Measurements from ENCODE around the gene CCM2L.

The CCM2L gene

GRCh38 chr20:32062776-32063170 lies 52.5 kb downstream of the CCM2L start:
- DNase-seq, result peak; percentile 13

DNA sequence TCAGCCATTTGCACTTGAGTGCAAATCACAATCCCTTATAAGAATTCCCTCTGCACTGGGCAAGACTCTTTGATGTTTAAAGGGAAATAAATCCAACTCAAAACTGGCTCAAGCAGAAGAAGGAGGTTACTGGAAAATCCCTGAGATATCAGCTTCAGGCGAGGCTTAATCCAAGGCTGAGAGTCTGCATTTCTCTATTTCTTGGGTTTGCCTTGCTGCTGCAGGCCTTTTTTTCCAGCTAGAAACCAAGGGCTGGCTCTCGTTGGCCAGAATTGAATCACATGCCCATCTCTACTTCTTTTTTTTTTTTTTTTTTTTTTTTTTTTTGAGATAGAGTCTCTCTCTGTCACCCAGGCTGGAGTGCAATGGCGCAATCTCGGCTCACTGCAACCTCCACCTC lies 53.5 kb downstream of the CCM2L start:
- DNase-seq, result no peak

GRCh38 chr20:32064667-32065066 lies 54.4 kb downstream of the CCM2L start:
- no peak for DNase-seq

- DNase-seq, result no peak
These were observed 57.1 kb downstream of the CCM2L start for GRCh38 chr20:32067234-32067821.

- DNase-seq, result no peak
These were observed 57.9 kb downstream of the CCM2L start for GRCh38 chr20:32068174-32068573.

- DNase-seq, result no peak
These were observed 59.5 kb downstream of the CCM2L start for GRCh38 chr20:32069711-32070110.

GRCh38 chr20:32070282-32070681 lies 60.0 kb downstream of the CCM2L start:
- no peak for DNase-seq

GRCh38 chr20:32070690-32071213 lies 60.5 kb downstream of the CCM2L start:
- no peak for DNase-seq

DNA sequence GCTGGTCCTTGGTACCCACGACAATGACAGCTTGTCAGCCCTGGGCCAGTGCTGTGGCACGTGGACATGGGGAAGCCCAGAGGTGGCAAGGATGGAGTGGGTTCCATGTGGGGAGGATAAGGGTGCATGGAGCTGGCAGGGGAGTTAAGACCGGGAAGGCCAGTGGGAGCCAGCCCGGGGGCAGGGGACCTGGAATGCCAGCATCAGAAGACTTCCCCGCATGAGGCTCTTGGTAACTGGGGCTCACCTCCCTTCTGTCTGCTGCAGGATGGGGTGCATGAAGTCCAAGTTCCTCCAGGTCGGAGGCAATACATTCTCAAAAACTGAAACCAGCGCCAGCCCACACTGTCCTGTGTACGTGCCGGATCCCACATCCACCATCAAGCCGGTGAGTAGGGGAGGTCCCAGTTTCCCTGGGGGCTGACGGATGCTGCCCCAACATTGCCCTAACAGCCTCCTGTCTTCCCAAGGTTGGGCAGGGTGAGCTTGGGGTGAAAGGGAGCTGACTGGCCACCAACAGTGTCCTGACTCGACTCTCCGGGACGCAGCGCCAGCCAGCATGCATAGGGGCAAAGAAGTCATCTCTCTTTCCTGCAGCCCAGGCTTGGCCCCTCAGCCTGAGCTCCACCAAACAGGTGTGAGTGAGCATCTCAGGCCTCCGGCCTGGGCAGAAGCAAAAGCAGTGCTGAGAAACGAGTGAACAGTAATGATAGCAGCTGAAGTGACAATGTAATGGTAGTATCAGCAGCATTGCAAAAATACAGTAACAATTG lies 61.3 kb downstream of the CCM2L start:
- no peak for DNase-seq

DNA sequence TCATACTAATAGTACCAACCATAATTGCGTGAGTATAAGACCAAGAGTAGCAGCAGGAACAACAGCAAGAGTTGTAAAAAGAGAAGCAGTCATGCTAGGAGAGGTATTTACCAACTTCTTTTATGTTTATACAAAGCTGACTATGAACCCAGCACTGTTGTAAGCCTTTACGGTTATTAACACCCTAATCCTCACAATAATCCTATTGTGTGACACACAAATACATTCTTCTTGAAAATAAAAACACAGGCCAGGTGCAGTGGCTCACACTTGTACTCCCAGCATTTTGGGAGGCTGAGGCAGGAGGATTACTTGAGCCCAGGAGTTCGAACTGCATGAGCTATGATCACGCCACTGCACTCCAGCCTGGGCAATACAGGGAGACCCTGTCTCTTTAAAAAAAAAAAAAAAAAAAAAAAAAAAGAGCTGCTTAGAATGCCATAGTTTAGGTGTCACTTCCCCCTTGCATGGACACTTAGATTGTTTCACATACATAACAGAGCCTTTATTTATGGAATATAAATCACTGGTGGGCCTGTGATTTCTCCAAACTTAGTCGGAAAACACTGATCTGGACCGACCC lies 62.0 kb downstream of the CCM2L start:
- no peak for DNase-seq

- no peak for DNase-seq
These were observed 65.3 kb downstream of the CCM2L start for GRCh38 chr20:32075534-32075933.

GRCh38 chr20:32077190-32077589 lies 67.0 kb downstream of the CCM2L start:
- DNase-seq, result no peak

- DNase-seq, result no peak
These were observed 68.1 kb downstream of the CCM2L start for GRCh38 chr20:32078322-32078721.

- DNase-seq, result no peak
These were observed 68.6 kb downstream of the CCM2L start for GRCh38 chr20:32078791-32079190.

GRCh38 chr20:32079655-32080109 lies 69.4 kb downstream of the CCM2L start:
- no peak for DNase-seq

GRCh38 chr20:32080783-32081182 lies 70.5 kb downstream of the CCM2L start:
- DNase-seq, result no peak
